Middle frontal gyrus (tissue), 1 donor: ENCODE results near the gene PRDM16.

Source experiments
- DNase-seq: peaks from one replicate; pipeline ENCODE4 v3.0.0-alpha.2; 2015; ENCODE audit warnings: low spot score; ENCODE audit errors: extremely low spot score

Gene PRDM16

GRCh38 chr1:3469104-3469848 lies 400.3 kb downstream of the PRDM16 start:
- no peak for DNase-seq

GRCh38 chr1:3469849-3470649 lies 401.0 kb downstream of the PRDM16 start:
- no peak for DNase-seq

- no peak for DNase-seq
Measured at GRCh38 chr1:3470650-3471355, 401.8 kb downstream of the PRDM16 start.

GRCh38 chr1:3471356-3472087 lies 402.5 kb downstream of the PRDM16 start:
- DNase-seq = no peak

GRCh38 chr1:3472088-3472850 lies 403.3 kb downstream of the PRDM16 start:
- no peak for DNase-seq

- DNase-seq = no peak
Measured at GRCh38 chr1:3472906-3473305, 403.9 kb downstream of the PRDM16 start.

- DNase-seq = no peak
Measured at GRCh38 chr1:3473381-3473844, 404.4 kb downstream of the PRDM16 start.

GRCh38 chr1:3474016-3474415 lies 405.0 kb downstream of the PRDM16 start:
- no peak for DNase-seq

GRCh38 chr1:3474421-3474820 lies 405.4 kb downstream of the PRDM16 start:
- DNase-seq = no peak

- DNase-seq = no peak
Measured at GRCh38 chr1:3475839-3476573, 407.0 kb downstream of the PRDM16 start.

- DNase-seq = no peak
Measured at GRCh38 chr1:3476666-3477065, 407.7 kb downstream of the PRDM16 start.

- DNase-seq = no peak
Measured at GRCh38 chr1:3477241-3477995, 408.4 kb downstream of the PRDM16 start.

GRCh38 chr1:3478187-3478586 lies 409.2 kb downstream of the PRDM16 start:
- DNase-seq = no peak

GRCh38 chr1:3479511-3480368 lies 410.7 kb downstream of the PRDM16 start:
- no peak for DNase-seq

GRCh38 chr1:3480369-3480719 lies 411.3 kb downstream of the PRDM16 start:
- no peak for DNase-seq

- DNase-seq = no peak
Measured at GRCh38 chr1:3481046-3481445, 412.0 kb downstream of the PRDM16 start.

- DNase-seq = no peak
Measured at GRCh38 chr1:3481836-3482375, 412.9 kb downstream of the PRDM16 start.

GRCh38 chr1:3482378-3482849 lies 413.4 kb downstream of the PRDM16 start:
- DNase-seq = no peak
